AG10803 (cell line): Measurements from ENCODE around the gene ADGRB3.

ENCODE experiments used
- DNase-seq: peaks from one replicate; pipeline ENCODE4 v3.0.0; 2010; ENCODE audit warnings: low read depth
- H3K4me3 ChIP-seq: 2 replicates; pipeline ENCODE4 v1.5.1; 2011; ENCODE audit warnings: mild to moderate bottlenecking, low read length, control low read depth
- CTCF ChIP-seq: conservative IDR thresholded peaks from 2 replicates; pipeline ENCODE4 v1.5.1; 2011; ENCODE audit warnings: mild to moderate bottlenecking, low read length, control low read depth, inconsistent platforms

The ADGRB3 gene

GRCh38 chr6:69340196-69340595 is 705.1 kb downstream of the ADGRB3 start:
- TF ChIP-seq CTCF: no peak
- DNase-seq: no peak
- H3K4me3 ChIP-seq: no peak overlapping the region

DNA sequence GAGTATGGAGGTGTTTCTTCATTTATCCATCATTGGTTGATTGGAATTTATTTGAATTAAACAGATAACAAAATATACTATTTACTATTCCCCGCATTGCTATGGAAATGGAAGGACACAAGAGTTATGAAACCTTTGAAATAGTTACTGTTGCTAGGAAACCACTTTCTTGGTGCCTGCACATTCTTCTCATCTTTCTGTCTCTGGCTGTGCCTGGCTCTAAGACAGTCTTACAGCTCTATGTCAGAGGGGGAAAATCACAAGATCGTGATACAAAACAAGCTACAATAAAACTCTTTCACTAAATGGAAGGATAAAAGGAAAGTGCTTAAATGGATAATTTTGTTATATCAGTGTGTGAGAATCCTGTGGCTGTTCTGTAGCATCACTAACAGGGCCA is 708.8 kb downstream of the ADGRB3 start:
- TF ChIP-seq CTCF: no peak
- no peak for DNase-seq

GRCh38 chr6:69349771-69350170 is 714.7 kb downstream of the ADGRB3 start:
- TF ChIP-seq CTCF: no peak
- H3K4me3 ChIP-seq: no peak overlapping the region
- DNase-seq: no peak

More for the DNA sequence above, 708.8 kb downstream of the ADGRB3 start:
- no peak overlapping the region for H3K4me3 ChIP-seq

DNA sequence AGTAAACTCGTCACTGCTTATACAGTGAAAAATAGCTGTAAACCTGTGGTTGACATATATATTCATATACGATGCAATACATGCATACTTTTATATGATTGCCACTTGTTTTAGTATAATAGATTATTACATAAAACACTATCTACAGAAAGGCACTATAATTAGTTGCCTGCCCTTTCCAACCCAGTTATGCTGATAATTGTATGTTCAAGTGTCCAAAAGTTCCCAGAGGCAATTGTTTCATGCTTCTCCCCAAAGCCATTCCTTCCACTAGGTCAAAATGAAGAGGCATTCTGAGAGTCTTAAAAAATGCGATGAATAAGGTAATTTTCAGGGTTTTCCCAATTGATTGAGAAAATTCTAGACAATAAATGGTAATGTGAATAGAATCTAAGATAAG is 727.1 kb downstream of the ADGRB3 start:
- DNase-seq: no peak
- H3K4me3 ChIP-seq: no peak overlapping the region
- no peak for TF ChIP-seq CTCF

GRCh38 chr6:69366831-69367230 is 731.7 kb downstream of the ADGRB3 start:
- no peak overlapping the region for H3K4me3 ChIP-seq
- TF ChIP-seq CTCF: no peak
- DNase-seq: no peak

GRCh38 chr6:69368613-69369012 is 733.5 kb downstream of the ADGRB3 start:
- no peak for TF ChIP-seq CTCF
- no peak for DNase-seq
- H3K4me3 ChIP-seq: no peak overlapping the region

GRCh38 chr6:69370763-69371162 is 735.7 kb downstream of the ADGRB3 start:
- no peak overlapping the region for H3K4me3 ChIP-seq
- no peak for DNase-seq

More at GRCh38 chr6:69370763-69371162, 735.7 kb downstream of the ADGRB3 start:
- no peak for TF ChIP-seq CTCF
